Ascending aorta (tissue), 2 donors: ENCODE measurements around the gene FBXO34. TPM values are rescaled to one million over a fixed set of nuclear protein-coding genes. Genes with fewer than 3 reads are reported as not detected.

Experiments
- DNase-seq, 2 donors: peaks; one replicate each; pipeline ENCODE4 v3.0.0-alpha.2; 2019; ENCODE audit warnings: low spot score in 2 of 2
- H3K27ac ChIP-seq, 2 donors: fragments of 200-600 bp; sonication (generic); one replicate each; pipeline ENCODE4 v1.5.1; 2016 to 2017; ENCODE audit warnings: mild to moderate bottlenecking in 1 of 2
- H3K27me3 ChIP-seq: fragments of 200-600 bp; sonication (generic); one replicate; pipeline ENCODE4 v1.5.1; 2017
- H3K36me3 ChIP-seq, 2 donors: fragments of 200-600 bp; sonication (generic); one replicate each; pipeline ENCODE4 v1.5.1; 2016
- H3K4me1 ChIP-seq, 2 donors: fragments of 200-600 bp; sonication (generic); one replicate each; pipeline ENCODE4 v1.5.1; 2016 to 2017; ENCODE audit warnings: mild to moderate bottlenecking in 1 of 2
- H3K4me3 ChIP-seq, 2 donors: fragments of 200-600 bp; sonication (generic); one replicate each; pipeline ENCODE4 v1.5.1; 2016 to 2017; ENCODE audit warnings: mild to moderate bottlenecking in 1 of 2
- H3K9me3 ChIP-seq, 2 donors: fragments of 200-600 bp; sonication (generic); one replicate each; pipeline ENCODE4 v1.5.1; 2016
- CTCF ChIP-seq, 3 experiments: fragments of 200-600 bp in 2 of 3; fragments of 450-650 bp in 1 of 3; sonication (generic) in 2 of 3; IDR thresholded peaks; one replicate each; pipeline ENCODE4 v1.5.1; 2016 to 2019; ENCODE audit warnings: antibody characterized with exemption in 3 of 3, mild to moderate bottlenecking in 1 of 3, moderate library complexity in 1 of 3
- intact Hi-C: fragments of 100-400 bp; cut with DNase I; formaldehyde crosslinking; loops from one replicate; pipeline ENCODE4 v1.15.1; 2023
- total RNA-seq: library from RNA; depleted of rRNA; stranded (reverse); fragments of >200 nt; gene quantifications from one replicate; pipeline ENCODE4 v1.1.0, GENCODE V29; 2016

Gene FBXO34
- total RNA-seq, 1 donor from 2014 or later: 18.0 TPM

GRCh38 chr14:55373784-55374705 lies 102.8 kb downstream of the FBXO34 start:
- TF ChIP-seq CTCF (IDR thresholded peaks at IDR 0.05): no peak
- peaks cover 23 to 67% of the 10 kb centered on the region in 2 donors for H3K36me3 ChIP-seq
- DNase-seq: no peak
- no peak overlapping the region for H3K4me3 ChIP-seq
- H3K9me3 ChIP-seq: no peaks in the 10 kb centered on the region
- no peaks in the 10 kb centered on the region for H3K4me1 ChIP-seq
- intact Hi-C loops: no loop called here
- H3K27me3 ChIP-seq: no peaks in the 10 kb centered on the region
- H3K27ac ChIP-seq: no peak overlapping the region

- intact Hi-C loops: no loop called here
- Histone ChIP-seq H3K36me3 (peaks cover 22 to 67% of the 10 kb centered on the region in 2 donors), H3K27ac (no peak overlapping the region), H3K4me3 (no peak overlapping the region), H3K9me3 (no peaks in the 10 kb centered on the region), H3K4me1 (no peaks in the 10 kb centered on the region), H3K27me3 (no peaks in the 10 kb centered on the region)
- no peak for TF ChIP-seq CTCF (IDR thresholded peaks at IDR 0.05)
- DNase-seq: no peak
Observed at GRCh38 chr14:55374771-55375170, 103.5 kb downstream of the FBXO34 start.

- DNase-seq: no peak
- H3K4me3 ChIP-seq: no peak overlapping the region
- H3K27me3 ChIP-seq: no peaks in the 10 kb centered on the region
- no peak for TF ChIP-seq CTCF (IDR thresholded peaks at IDR 0.05)
- peaks cover 4 to 5% of the 10 kb centered on the region in 2 donors for H3K4me1 ChIP-seq
- no peaks in the 10 kb centered on the region for H3K9me3 ChIP-seq
- no peak overlapping the region for H3K27ac ChIP-seq
- H3K36me3 ChIP-seq: peaks cover 32 to 73% of the 10 kb centered on the region in 2 donors
- intact Hi-C loops: no loop called here
Observed at GRCh38 chr14:55377236-55377635, 106.0 kb downstream of the FBXO34 start.

GRCh38 chr14:55381040-55381439 lies 109.8 kb downstream of the FBXO34 start:
- H3K9me3 ChIP-seq: no peaks in the 10 kb centered on the region
- peaks cover 15 to 20% of the 10 kb centered on the region in 2 donors for H3K4me1 ChIP-seq
- peaks cover 42 to 59% of the 10 kb centered on the region in 2 donors for H3K36me3 ChIP-seq
- intact Hi-C loops: loop anchor here (10.0 kb wide), 1 partner anchor 1426 kb away; the partner anchor contains the start of gene BMP4
- peak overlapping the region; percentile 24 to 86 for H3K27ac ChIP-seq
- DNase-seq: no peak
- H3K27me3 ChIP-seq: no peaks in the 10 kb centered on the region
- H3K4me3 ChIP-seq: no peak overlapping the region
- no peak for TF ChIP-seq CTCF (IDR thresholded peaks at IDR 0.05)

- no peak for TF ChIP-seq CTCF (IDR thresholded peaks at IDR 0.05)
- Histone ChIP-seq H3K27ac (peak overlapping the region; percentile 66 to 86), H3K36me3 (peaks cover 42 to 58% of the 10 kb centered on the region in 2 donors), H3K27me3 (no peaks in the 10 kb centered on the region), H3K4me1 (peaks cover 15 to 20% of the 10 kb centered on the region in 2 donors), H3K4me3 (no peak overlapping the region), H3K9me3 (no peaks in the 10 kb centered on the region)
- intact Hi-C loops: loop anchor here (10.0 kb wide), 1 partner anchor 1427 kb away; the partner anchor contains the start of gene BMP4
- DNase-seq: no peak
Observed at GRCh38 chr14:55381561-55381960, 110.3 kb downstream of the FBXO34 start.
